SK-N-SH (cell line): ENCODE results near the gene SIKE1.
"Not testable (repeated sequence)": the region's sequence is repeated elsewhere in the genome, so short reads cannot be mapped to it uniquely, and the experiment has no call there.

ENCODE experiments used
- EP300 ChIP-seq, 2 experiments: IDR thresholded peaks; 2 replicates each; pipeline versions ENCODE4 v1.4.0 to v1.6.1; 2012; ENCODE audit warnings: borderline replicate concordance in 1 of 2, low read depth in 1 of 2, low read length in 1 of 2
- FOXM1 ChIP-seq: IDR thresholded peaks from 2 replicates; pipeline ENCODE4 v1.4.0; 2012; ENCODE audit warnings: low read depth, mild to moderate bottlenecking
- MXI1 ChIP-seq: IDR thresholded peaks from 2 replicates; pipeline ENCODE4 v1.6.1; 2012; ENCODE audit warnings: mild to moderate bottlenecking, low read depth, low read length, improper control_type of control experiment
- NRF1 ChIP-seq: IDR thresholded peaks from 2 replicates; pipeline ENCODE4 v1.6.1; 2012; ENCODE audit warnings: low read depth, mild to moderate bottlenecking, low read length
- POLR2AphosphoS5 ChIP-seq: IDR thresholded peaks from 2 replicates; pipeline ENCODE4 v1.6.1; 2012; ENCODE audit warnings: low read depth, low read length
- RAD21 ChIP-seq: IDR thresholded peaks from 2 replicates; pipeline ENCODE4 v1.6.1; 2012; ENCODE audit warnings: mild to moderate bottlenecking, low read length
- RCOR1 ChIP-seq: fragments of 150-350 bp; IDR thresholded peaks from 2 replicates; pipeline ENCODE4 v1.6.1; 2017; ENCODE audit warnings: antibody characterized with exemption, low read length
- TF ChIP-seq, protein P1 (sequence below): fragments of 200-600 bp; sonication (generic); IDR thresholded peaks from 2 replicates; pipeline ENCODE4 v1.6.1; 2017; ENCODE audit warnings: antibody characterized with exemption, mild to moderate bottlenecking, moderate library complexity
- TF ChIP-seq, protein P2 (sequence below): IDR thresholded peaks from 2 replicates; pipeline ENCODE4 v1.6.1; 2012; ENCODE audit warnings: mild to moderate bottlenecking, low read depth, low read length, moderate library complexity

DNA sequence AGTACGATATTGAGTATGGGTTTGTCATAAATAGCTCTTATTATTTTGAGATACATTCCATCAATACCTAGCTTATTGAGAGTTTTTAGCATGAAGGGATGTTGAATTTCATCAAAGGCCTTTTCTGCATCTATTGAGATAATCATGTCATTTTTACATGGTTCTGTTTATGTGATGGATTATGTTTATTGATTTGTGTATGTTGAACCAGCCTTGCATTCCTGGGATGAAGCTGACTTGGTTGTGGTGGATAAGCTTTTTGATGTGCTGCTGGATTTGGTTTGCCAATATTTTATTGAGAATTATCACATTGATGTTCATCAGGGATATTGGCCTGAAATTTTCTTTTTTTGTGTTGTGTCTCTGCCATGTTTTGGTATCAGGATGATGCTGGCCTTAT is 6.0 kb upstream of the SIKE1 start:
- not testable (repeated sequence) for TF ChIP-seq POLR2AphosphoS5; FOXM1; NRF1; MXI1; RAD21; RCOR1; EP300 (IDR thresholded peaks at IDR 0.05; ENCODE audit: borderline replicate concordance in 1 of 2, low read depth in 1 of 2, low read length in 1 of 2)
- TF ChIP-seq, protein P1, sequence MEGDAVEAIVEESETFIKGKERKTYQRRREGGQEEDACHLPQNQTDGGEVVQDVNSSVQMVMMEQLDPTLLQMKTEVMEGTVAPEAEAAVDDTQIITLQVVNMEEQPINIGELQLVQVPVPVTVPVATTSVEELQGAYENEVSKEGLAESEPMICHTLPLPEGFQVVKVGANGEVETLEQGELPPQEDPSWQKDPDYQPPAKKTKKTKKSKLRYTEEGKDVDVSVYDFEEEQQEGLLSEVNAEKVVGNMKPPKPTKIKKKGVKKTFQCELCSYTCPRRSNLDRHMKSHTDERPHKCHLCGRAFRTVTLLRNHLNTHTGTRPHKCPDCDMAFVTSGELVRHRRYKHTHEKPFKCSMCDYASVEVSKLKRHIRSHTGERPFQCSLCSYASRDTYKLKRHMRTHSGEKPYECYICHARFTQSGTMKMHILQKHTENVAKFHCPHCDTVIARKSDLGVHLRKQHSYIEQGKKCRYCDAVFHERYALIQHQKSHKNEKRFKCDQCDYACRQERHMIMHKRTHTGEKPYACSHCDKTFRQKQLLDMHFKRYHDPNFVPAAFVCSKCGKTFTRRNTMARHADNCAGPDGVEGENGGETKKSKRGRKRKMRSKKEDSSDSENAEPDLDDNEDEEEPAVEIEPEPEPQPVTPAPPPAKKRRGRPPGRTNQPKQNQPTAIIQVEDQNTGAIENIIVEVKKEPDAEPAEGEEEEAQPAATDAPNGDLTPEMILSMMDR: not testable (repeated sequence)
- TF ChIP-seq, protein P2, sequence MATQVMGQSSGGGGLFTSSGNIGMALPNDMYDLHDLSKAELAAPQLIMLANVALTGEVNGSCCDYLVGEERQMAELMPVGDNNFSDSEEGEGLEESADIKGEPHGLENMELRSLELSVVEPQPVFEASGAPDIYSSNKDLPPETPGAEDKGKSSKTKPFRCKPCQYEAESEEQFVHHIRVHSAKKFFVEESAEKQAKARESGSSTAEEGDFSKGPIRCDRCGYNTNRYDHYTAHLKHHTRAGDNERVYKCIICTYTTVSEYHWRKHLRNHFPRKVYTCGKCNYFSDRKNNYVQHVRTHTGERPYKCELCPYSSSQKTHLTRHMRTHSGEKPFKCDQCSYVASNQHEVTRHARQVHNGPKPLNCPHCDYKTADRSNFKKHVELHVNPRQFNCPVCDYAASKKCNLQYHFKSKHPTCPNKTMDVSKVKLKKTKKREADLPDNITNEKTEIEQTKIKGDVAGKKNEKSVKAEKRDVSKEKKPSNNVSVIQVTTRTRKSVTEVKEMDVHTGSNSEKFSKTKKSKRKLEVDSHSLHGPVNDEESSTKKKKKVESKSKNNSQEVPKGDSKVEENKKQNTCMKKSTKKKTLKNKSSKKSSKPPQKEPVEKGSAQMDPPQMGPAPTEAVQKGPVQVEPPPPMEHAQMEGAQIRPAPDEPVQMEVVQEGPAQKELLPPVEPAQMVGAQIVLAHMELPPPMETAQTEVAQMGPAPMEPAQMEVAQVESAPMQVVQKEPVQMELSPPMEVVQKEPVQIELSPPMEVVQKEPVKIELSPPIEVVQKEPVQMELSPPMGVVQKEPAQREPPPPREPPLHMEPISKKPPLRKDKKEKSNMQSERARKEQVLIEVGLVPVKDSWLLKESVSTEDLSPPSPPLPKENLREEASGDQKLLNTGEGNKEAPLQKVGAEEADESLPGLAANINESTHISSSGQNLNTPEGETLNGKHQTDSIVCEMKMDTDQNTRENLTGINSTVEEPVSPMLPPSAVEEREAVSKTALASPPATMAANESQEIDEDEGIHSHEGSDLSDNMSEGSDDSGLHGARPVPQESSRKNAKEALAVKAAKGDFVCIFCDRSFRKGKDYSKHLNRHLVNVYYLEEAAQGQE: not testable (repeated sequence)
